GM21786 (cell line): ENCODE results near the gene G3BP1.
A peak's percentile ranks its signal among the peaks of the same experiment; 100 is the strongest.
"Not testable (repeated sequence)": the region's sequence is repeated elsewhere in the genome, so short reads cannot be mapped to it uniquely, and the experiment has no call there.

ENCODE experiments used
- ATAC-seq: cut with Tn5 transposase; IDR thresholded peaks from one replicate; pipeline ENCODE4 v1.9.1; 2021; ENCODE audit not compliant: unreplicated experiment

Gene G3BP1

DNA sequence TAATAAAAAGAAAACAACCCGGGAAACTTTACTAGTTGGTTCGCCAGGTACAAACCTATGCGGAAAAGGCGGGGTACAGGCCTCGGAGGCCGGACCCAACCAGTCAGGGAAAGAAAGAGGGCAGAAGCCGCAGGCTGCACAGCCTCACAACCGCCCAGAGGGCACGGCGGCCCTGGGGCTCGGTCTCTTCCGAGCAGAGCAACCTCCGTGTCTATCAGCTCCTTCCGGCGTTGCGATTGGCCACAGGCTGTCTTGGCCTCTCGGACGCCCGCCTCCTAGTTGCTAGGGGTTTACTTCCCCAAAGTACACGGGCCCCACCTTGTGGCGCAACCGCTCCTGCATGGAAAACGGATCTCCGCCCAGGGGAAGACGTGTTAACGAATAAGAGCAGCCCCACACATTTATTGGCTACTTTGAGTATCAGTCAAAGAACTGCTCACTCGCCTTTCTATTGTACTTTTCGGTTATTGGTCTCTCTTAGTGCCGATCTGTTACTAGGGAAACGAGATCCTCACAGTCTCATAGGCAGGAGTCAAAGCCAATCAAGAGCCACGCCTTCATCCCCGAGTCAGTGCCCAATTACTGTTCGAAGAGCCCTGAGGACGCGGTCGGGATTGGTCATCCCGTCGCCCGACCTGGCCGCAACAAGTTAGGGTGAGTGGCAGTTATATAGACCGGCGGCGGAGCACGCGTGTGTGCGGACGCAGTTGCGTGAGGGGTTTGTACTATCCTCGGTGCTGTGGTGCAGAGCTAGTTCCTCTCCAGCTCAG, at the start of gene G3BP1:
Gene G3BP1, plus strand, starts transcription at position 696 of the 770 bp plus-strand sequence. CDS start 14,667 bp downstream, outside the sequence.
- ATAC-seq: peak; percentile 81

DNA sequence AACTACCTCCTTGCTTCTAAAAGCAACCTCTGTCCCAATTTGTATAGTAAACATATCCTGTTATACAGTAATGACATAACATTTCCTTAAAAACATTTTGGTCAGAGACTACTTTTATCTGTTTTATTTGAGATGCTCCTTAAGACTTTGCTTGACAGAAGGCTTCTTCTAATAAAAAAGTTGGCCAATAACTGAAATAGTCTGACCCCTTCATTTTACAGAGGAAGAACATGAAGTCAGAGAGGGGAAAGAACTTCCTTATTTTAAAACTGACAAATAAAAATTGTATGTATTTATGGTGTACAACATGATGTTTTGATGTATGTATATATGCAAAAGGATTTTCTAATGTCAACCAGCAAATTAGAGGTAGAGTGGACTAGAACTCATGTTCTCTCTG, 49.2 kb upstream of the G3BP1 start:
- ATAC-seq: no peak

GRCh38 chr5:151724360-151724759, 47.4 kb upstream of the G3BP1 start:
- no peak for ATAC-seq

DNA sequence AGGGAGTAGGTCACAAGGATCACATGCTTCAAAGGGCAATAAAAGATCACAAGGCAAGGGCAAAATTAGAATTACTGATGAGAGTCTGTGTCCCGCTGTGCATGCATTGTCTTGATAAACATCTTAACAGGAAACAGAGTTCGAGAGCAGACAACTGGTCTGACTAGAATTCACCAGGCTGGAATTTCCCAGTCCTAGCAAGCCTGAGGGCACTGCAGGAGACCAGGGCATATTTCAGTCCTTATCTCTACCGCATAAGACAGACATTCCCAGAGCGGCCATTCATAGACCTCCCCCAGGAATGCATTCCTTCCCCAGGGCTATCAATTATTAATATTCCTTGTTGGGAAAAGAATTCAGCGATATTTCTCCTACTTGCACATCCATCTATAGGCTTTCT, 42.2 kb upstream of the G3BP1 start:
- ATAC-seq: not testable (repeated sequence)

DNA sequence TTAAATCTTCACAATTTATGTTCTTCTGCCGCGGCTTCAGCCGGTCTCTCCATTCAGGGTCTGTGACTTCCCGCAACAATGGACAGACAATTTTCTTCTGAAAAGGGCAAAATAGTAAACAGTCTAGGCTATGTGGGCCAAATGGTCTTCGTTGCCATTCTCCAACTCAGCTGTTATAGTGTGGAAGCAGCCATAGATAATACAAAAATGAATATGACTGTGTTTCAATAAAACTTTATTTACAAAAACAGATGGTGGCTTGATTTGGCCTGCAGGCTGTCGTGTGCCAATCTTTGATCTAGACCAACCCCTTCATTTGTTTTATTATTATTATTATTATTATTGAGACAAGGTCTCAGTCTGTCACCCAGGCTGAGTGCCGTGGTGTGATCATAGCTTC, 41.4 kb upstream of the G3BP1 start:
- ATAC-seq: no peak

- no peak for ATAC-seq
Observed at GRCh38 chr5:151733358-151734063, 38.2 kb upstream of the G3BP1 start.

DNA sequence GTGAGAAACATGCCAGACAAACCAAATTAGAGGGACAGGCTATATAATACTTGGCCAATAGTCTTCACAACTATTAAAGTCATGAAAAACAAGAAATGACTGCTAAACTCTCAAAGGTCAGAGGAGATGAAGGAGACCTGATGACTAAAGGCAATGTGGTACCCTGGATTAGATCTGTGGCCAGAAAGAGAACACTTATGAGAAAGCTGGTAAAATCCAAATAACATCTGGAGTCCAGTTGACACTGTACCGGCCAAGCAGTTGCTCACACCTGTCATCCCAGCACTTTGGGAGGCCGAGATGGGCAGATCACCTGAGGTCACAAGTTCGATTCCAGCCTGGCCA, 37.7 kb upstream of the G3BP1 start:
- ATAC-seq: no peak

DNA sequence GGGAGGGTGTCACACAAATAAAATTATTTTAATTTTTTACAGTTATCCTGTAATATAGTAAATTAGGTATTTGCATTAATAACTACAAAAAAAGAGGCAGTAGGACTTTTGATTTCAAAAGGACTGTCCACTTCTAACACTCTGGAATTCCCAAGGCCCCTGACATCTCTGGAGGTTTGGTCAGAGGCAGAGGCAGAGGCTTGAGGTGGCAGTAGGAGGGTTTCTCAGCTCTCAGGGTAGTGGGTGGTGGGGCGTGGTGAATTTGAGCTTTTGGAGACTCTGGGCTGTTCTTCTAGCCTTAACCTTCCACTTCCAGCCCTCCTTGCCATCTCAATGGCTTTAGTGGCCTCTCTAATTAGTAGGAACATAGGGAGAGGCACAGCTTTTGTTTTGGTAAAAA, 36.1 kb upstream of the G3BP1 start:
- no peak for ATAC-seq

DNA sequence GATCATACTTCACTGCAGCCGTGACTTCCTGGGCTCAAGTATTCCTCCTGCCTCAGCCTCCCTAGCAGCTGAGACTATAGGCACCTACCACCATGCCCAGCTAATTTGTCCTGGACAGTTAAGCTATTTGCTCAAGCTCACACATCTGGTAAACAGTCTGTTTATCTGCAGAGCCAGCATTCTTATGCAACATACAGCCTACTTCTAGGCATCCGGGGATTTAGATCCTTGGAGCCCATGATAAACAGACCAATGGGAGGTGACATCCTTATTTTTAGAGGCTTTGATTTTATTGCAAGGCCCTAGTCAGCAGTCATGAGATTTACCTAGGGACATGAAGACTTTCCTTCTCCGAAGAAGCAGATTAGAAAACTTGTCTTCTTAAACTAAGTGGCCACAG, 34.3 kb upstream of the G3BP1 start:
- no peak for ATAC-seq

GRCh38 chr5:151738125-151738848, 33.5 kb upstream of the G3BP1 start:
- ATAC-seq: no peak

- ATAC-seq: no peak
Observed at GRCh38 chr5:151739395-151739794, 32.4 kb upstream of the G3BP1 start.

DNA sequence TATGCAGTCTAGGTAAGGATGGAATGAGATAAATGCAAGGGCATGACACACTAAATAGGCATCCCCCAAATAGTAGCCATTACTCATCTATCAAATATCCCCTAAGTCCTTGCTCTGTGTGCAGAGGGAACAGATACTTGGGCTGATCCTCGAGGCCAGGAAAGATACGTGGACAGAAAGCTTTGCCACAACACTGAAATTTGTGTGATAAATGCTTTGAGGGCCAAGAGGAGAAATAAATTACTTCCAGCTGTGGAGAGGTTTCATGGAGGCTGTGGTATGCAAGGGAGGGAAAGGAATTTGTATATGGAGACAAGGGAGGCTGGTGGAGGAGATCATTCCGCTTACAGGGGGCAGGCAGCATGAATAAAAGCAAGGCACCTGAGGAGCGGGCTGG, 31.8 kb upstream of the G3BP1 start:
- ATAC-seq: no peak

GRCh38 chr5:151740336-151740942, 31.3 kb upstream of the G3BP1 start:
- ATAC-seq: no peak

GRCh38 chr5:151740958-151741373, 30.8 kb upstream of the G3BP1 start:
- no peak for ATAC-seq

DNA sequence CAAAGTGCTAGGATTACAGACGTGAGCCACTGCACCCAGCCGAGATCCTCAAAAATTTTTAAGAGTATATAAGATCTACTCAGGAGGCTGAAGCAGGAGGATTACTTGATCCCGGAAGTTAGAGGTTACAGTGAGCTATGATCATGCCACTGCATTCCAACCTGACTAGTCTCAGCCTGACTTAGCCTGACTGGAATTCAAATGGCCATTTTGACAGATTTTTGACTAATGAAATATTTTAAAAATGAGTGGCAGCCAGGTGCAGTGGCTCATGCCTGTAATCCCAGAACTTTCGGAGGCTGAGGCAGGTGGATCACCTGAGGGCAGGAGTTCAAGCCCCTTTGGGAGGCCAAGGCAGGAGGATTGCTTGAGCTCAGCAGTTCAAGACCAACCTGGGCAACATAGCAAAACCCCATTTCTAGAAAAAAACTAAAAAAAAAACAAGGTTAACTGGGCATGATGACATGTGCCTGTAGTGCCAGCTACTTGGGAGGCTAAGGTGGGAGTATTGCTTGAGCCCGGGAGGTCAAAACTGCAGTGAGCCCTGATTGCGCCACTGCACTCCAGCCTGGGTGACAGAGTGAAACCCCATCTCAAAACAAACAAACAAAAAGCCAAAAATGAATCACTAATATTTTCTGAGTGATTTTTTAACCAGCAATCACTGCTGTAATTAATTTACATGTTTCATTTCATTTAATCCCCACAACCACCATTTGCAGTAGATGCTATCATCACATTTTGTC, 29.9 kb upstream of the G3BP1 start:
- no peak for ATAC-seq

GRCh38 chr5:151742870-151743294, 28.9 kb upstream of the G3BP1 start:
- ATAC-seq: no peak

DNA sequence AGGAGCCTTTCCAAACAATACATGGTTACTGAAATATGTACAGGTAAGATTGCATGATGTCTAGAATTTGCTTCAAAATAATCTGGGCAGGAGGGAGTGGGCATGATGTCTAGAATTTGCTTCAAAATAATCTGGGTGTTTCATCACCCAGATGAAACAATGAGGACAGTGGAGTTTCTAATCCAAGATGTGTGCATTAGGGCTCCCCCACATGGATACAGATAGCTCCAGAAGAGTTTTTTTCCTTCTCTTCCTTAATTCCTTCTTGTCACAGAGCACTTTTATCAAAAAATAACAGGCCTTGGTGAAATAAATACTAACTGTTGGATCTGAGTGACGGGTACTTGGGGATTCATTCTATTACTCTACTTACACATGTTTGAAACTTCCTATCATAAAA, 28.2 kb upstream of the G3BP1 start:
- no peak for ATAC-seq

DNA sequence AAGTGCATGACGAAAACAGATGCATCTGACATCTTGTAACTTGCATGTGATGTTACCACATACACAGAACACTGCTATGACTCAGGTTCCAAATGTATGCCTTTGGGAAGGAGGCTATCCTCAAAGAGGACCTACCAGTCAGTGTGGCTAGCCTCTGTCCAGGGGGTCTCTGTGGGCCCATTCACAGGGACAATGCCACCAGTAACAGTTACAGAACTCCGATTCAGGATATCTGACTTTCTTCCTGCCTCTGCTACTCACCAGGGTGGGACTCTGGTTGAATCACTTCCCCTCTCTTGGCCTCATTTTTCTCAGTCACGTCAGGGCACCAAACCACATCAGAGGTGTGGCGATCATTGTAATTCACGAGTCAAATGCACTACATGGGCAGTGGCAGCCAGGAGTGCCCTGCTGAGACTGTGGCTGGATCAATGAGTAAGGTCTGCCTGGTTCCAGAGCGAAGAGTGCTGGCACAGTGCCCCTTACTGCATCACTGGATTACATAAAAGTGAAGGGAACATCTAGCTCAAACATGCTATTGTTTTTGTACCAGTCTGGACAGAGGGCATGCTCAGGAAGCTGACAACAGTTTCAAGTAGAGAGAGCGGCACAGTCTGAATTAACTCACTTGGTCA, 26.6 kb upstream of the G3BP1 start:
- ATAC-seq: peak; percentile 68

- ATAC-seq: no peak
Observed at GRCh38 chr5:151750121-151750520, 21.6 kb upstream of the G3BP1 start.

GRCh38 chr5:151751091-151751490, 20.7 kb upstream of the G3BP1 start:
- no peak for ATAC-seq
